ENCODE measurements around the gene BRD4.

The BRD4 gene

GRCh38 chr19:15265214-15265849, 67.0 kb downstream of the BRD4 start:
- no peak for DNase-seq (ENCODE audit: low read depth)

- DNase-seq (ENCODE audit: low read depth): no peak
These were observed 67.5 kb downstream of the BRD4 start for GRCh38 chr19:15264933-15265206.

DNA sequence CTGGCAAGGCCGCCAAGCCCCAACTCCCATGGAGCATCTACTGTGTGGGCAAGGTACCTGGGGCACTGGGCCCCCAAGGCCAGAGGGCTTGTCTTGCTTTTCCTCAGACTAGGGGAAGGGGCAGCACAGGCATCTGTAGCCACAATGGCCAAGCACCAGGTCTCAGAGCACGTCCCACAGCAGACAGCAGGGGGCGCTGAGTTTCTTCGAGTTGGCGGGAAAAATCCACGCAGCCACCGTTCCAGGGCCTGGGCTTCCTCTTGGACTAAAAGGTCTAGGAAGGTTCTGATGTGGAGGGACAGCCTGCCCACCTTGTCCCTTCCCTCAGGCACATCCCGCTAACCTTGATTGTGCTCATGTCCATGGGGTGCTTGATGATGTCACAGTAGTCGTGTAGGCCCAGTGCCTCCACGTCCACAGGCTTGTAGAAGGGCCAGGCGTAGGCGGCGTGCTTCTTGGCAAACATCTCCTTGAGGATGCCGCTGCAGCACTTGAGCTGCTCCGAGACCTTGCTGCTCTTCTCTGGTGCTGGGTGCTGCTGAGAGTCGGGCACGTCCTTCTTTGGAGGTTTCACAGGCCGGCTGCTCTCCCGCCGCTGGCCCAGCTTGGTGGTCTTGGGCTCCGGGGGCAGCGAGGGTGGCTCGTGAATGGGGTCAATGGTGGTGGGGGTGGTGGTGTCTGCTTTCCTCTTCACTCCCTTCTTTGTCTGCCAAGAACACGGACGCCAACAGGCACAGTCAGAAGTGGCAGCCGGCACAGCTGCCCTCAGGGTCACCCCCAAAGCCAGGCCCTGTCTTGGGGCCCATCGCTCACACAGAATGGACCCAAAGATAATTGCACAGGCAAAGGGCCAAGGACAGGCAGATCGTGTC, 68.0 kb downstream of the BRD4 start:
- peak; percentile 60 for DNase-seq (ENCODE audit: low read depth)

- no peak for DNase-seq (ENCODE audit: low read depth)
These were observed 68.9 kb downstream of the BRD4 start for GRCh38 chr19:15263361-15263985.

DNA sequence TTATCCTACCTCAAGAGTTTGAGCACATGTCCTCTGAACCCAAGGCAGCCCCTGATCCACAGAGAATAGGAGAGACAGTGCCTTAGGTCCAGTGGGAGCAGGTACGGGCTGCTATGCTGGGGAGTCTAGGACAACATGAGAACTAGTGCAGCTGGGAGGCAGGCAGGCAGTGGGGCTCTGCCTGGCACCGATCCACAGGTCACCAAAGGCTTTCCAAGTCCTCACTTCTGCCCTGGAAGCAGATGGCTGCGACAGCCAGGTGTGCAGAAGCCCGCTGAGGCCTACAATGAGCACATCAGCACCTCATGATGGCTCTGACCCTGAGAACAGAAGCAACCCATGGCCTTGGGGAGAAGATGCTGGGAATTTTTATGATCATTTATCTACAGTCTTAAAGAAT, 70.3 kb downstream of the BRD4 start:
- no peak for DNase-seq (ENCODE audit: low read depth)

- no peak for DNase-seq (ENCODE audit: low read depth)
These were observed 71.4 kb downstream of the BRD4 start for GRCh38 chr19:15260939-15261338.

GRCh38 chr19:15259907-15260306, 72.4 kb downstream of the BRD4 start:
- DNase-seq (ENCODE audit: low read depth): no peak

DNA sequence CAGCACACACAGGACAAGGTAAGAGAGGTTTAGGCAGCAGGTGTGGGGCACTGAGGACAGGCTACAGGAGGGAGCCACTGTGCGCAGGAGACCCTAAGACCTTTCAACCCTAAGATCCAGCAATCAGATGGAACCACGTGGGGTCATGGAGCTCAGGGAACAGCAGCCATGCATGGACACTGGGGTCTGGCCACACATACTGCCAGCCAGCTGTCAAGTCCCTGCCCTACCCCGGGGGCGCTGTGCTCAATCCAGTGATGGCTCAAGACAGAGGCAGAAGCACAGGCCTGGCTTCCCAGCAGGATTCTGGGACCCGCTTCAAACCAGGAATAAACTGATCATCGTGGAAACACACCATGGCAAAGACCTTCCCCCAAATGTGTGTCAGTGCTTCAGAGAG, 74.6 kb downstream of the BRD4 start:
- no peak for DNase-seq (ENCODE audit: low read depth)

DNA sequence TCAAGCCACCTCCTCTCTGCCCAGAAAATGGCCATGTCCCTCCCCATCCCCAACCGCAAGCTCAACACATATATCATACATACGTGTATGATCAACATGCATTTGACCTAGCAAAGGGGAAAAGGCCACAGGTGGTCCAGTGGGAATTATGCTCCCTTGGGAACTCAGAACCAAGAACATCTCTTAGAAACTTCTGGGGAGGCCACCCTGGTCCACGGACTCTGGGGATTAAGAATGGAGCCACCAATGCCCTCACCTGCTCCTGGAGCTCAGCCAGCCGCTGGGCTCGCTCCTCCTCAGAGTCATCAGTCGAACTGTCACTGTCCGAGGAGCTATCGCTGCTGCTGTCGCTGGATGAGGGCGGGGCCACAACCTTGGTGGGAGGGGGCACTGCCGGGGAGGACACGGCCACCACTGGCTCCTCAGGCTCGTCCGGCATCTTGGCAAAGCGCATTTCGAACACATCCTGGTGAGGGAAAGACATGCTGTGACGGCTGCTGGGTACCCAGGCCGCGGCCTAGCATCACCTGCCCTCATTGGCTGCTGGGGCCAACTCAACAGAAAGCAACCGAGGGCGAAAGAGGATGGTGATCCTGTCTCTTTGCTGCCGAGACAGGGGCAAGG, 75.5 kb downstream of the BRD4 start:
- DNase-seq (ENCODE audit: low read depth): no peak

DNA sequence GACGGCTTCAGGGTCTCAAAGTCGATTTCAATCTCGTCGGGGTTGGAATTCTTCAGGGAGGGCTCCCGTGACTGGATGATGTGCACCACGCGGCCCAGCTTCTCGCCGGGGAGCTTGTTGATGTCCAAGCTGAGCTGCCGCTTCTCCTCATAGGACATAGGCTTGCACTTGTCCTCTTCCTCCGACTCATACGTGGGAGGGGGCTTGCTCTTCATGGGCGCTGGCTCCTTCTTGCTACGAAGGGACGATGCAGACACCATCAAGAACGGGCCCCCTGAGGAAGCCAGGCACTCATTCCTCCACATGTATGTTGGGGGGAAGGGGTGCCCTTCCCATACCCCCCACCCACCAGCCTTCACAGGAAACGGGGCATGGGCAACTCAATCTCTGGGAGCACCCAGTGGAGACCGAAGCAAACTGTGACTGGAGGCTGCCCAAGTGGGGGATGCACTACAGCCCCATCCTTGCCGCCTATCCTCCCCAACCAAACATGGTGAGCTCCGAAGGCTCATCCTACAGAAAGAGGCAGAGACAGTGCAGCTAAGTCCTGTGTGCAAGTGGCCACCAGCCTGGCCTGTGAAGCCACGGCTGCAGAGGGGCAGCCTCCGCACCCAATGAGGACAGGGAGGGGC, 76.9 kb downstream of the BRD4 start:
- DNase-seq (ENCODE audit: low read depth): no peak

DNA sequence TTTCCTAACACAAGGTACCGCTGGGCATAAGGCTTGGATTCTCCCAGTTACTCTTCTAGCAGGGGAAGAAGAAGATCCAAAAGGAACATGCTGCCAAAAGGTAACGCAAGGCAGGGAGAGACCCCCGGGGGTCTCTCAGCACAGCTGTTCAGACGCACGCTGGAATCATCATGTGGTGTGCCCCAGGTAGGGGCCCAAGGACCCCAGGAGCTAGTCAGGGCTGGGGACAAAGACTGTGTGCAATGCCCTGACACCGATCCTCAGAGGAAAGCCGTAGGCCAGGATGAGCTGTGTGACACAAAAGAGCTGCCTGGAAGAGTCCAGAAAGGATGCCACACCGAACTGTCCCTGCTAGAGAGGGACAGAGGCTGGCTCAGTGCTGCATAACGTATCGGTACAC, 77.8 kb downstream of the BRD4 start:
- no peak for DNase-seq (ENCODE audit: low read depth)

GRCh38 chr19:15253513-15253912, 78.8 kb downstream of the BRD4 start:
- no peak for DNase-seq (ENCODE audit: low read depth)

DNA sequence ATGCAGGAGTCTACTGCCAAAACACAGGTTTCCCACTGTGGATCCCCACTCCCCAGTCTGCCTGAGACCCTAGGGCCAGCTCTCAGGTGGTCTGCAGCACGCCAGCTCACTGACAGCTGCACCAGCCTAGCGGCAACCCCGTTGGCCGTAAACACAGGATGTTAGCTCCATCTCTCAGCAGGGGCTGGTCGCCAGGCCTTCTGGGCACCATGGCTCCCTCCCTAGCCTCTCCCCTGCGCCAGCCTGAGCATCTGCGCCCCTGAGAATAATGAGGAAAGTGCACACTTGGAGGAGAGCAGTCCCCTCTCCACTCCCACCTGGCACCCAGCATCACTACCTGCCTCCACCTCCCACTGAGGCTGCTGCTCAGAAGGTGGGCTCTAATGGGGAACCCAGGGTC, 79.3 kb downstream of the BRD4 start:
- no peak for DNase-seq (ENCODE audit: low read depth)

- no peak for DNase-seq (ENCODE audit: low read depth)
These were observed 79.8 kb downstream of the BRD4 start for GRCh38 chr19:15252398-15253018.

DNA sequence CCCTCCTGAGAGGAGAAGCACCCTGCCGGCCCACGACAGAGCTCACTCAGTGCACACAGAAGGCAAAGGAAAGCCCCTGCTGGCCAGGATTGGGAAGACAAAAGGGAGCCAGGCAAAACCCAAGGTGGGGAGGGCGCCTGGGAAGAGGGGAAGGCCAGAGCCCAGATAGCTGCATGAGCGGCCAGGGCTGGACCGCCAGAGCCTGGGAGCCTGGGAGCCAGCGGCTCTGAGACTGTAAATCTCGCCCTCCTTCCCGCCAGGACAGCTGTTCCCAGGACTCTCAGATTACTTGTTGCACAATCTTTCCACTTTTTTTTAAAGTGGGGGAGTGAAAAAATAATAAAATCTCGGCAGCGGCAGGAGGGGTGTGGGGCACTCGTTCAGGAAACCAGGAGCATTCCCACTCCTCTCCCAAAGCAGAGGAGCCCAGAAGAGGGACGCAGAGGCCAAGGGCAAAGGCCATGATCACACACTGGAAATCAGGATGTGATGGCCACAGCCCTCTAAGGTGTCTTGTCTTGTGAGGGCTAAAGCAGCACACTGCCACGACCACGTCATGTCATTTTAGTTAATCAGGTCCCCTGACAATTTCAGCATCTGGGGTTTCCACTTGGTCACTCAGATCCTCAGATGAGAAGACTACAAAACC, 80.5 kb downstream of the BRD4 start:
- no peak for DNase-seq (ENCODE audit: low read depth)

- no peak for DNase-seq (ENCODE audit: low read depth)
These were observed 81.2 kb downstream of the BRD4 start for GRCh38 chr19:15251010-15251748.

- DNase-seq (ENCODE audit: low read depth): no peak
These were observed 81.7 kb downstream of the BRD4 start for GRCh38 chr19:15250640-15250993.

DNA sequence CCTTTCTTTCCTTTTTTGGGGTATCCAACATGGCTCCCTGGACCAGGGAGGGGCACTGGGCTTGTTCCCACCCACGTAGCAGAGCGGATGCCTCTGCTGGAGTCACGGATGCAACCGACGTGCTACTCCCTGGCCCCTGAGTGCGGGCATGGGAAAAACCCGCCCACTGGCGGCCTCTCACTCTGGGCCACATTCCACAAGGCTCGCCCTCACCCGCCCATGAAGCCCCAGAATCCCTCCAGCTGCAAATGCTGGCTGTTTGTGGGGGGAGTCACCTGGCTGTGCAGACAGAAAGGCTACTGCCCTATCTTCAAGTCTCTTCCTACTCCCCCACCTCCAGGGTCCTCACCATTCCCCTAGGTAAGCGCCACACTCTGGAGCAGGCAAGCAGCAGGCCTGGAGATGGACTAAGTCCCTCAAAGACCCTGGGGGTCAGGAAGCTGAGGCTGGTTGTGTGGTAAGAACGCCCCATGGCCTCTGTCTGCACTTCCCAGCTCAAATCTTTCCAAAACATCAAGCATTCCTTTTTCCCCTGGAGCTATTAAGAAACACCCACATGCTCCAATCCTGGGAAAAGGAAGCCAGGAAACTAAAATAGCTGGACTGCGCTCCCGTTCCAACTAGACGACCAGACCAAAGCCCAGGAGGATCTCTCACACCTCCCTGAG, 82.2 kb downstream of the BRD4 start:
- no peak for DNase-seq (ENCODE audit: low read depth)

- no peak for DNase-seq (ENCODE audit: low read depth)
These were observed 82.8 kb downstream of the BRD4 start for GRCh38 chr19:15249528-15249874.
